ENCODE data around the gene FAM83B.

Gene FAM83B

GRCh38 chr6:54891536-54891935 lies 45.0 kb downstream of the FAM83B start:
- no peak for TF ChIP-seq ZFX (IDR thresholded peaks at IDR 0.05; ENCODE audit: borderline replicate concordance)
- TF ChIP-seq CTCF (IDR thresholded peaks at IDR 0.05): no peak
- H3K27ac ChIP-seq: no peak overlapping the region

- TF ChIP-seq ZFX (IDR thresholded peaks at IDR 0.05; ENCODE audit: borderline replicate concordance): no peak
- TF ChIP-seq CTCF (IDR thresholded peaks at IDR 0.05): no peak
- no peak overlapping the region for H3K27ac ChIP-seq
These were observed 46.3 kb downstream of the FAM83B start for GRCh38 chr6:54892831-54893230.

- TF ChIP-seq CTCF (IDR thresholded peaks at IDR 0.05) (no peak), ZFX (IDR thresholded peaks at IDR 0.05; ENCODE audit: borderline replicate concordance) (no peak)
- no peak overlapping the region for H3K27ac ChIP-seq
These were observed 47.2 kb downstream of the FAM83B start for GRCh38 chr6:54893818-54894217.

GRCh38 chr6:54896302-54896701 lies 49.7 kb downstream of the FAM83B start:
- no peak overlapping the region for H3K27ac ChIP-seq
- TF ChIP-seq ZFX (IDR thresholded peaks at IDR 0.05; ENCODE audit: borderline replicate concordance) (no peak), CTCF (IDR thresholded peaks at IDR 0.05) (no peak)

- TF ChIP-seq ZFX (IDR thresholded peaks at IDR 0.05; ENCODE audit: borderline replicate concordance): no peak
- TF ChIP-seq CTCF (IDR thresholded peaks at IDR 0.05): no peak
These were observed 51.1 kb downstream of the FAM83B start for GRCh38 chr6:54897462-54898189.

GRCh38 chr6:54898767-54899166 lies 52.2 kb downstream of the FAM83B start:
- TF ChIP-seq CTCF (IDR thresholded peaks at IDR 0.05): no peak
- TF ChIP-seq ZFX (IDR thresholded peaks at IDR 0.05; ENCODE audit: borderline replicate concordance): no peak
- no peak overlapping the region for H3K27ac ChIP-seq

More at GRCh38 chr6:54897462-54898189, 51.1 kb downstream of the FAM83B start:
- H3K27ac ChIP-seq: no peak overlapping the region

GRCh38 chr6:54899442-54899841 lies 52.9 kb downstream of the FAM83B start:
- TF ChIP-seq CTCF (IDR thresholded peaks at IDR 0.05): no peak
- TF ChIP-seq ZFX (IDR thresholded peaks at IDR 0.05; ENCODE audit: borderline replicate concordance): no peak
- no peak overlapping the region for H3K27ac ChIP-seq

All from 22Rv1 (cell line).